WI38 (cell line): ENCODE data around the gene DGKQ.
"Not testable (repeated sequence)": the region's sequence is repeated elsewhere in the genome, so short reads cannot be mapped to it uniquely, and the experiment has no call there.

ENCODE experiments used
- H3K4me3 ChIP-seq: 2 replicates; pipeline ENCODE4 v1.5.1; 2011; ENCODE audit warnings: low read depth, mild to moderate bottlenecking, control low read depth, low read length
- TF ChIP-seq, protein P1 (sequence below): IDR thresholded peaks from 2 replicates; pipeline ENCODE4 v1.5.1; 2012; ENCODE audit warnings: low read depth, mild to moderate bottlenecking, control low read depth, low read length

Gene DGKQ

DNA sequence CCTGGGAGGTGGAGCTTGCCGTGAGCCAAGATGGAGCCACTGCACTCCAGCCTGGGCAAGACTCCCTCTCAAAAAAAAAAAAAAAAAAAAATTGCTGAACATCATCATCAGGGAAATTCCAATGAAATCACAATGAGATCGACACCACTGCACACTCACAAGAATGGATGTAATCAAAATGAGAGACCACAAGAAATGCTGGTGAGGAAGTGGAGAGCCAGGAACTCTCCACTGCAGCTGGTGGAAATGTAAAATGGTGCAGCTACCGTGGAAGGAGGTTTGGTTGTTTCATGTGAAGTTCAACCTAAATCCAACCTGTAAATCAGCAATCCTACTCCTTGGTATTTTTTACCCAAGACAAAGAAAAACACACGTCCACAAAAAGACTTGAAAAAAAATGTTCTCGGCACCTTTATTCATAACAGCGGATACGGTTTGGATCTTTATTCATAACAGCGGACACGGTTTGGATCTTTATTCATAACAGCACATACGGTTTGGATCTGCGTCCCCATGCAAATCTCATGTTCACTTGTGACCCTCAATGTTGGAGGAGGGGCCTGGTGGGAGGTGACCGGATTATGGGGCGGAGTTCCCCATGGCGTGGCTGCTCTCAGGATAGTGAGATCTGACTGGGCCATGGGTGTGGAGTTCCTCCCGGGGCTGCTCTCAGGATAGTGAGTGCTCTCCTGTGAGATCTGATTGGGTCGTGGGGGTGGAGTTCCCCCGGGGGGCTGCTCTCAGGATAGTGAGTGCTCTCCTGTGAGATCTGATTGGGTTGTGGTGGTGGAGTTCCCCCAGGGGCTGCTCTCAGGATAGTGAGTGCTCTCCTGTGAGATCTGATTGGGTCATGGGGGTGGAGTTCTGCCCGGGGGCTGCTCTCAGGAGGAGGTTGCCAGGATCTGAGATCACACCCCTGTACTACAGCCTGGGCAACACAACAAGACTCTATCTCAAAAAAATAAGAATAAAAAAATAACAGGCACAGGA is 49.0 kb downstream of the DGKQ start:
- TF ChIP-seq, protein P1, sequence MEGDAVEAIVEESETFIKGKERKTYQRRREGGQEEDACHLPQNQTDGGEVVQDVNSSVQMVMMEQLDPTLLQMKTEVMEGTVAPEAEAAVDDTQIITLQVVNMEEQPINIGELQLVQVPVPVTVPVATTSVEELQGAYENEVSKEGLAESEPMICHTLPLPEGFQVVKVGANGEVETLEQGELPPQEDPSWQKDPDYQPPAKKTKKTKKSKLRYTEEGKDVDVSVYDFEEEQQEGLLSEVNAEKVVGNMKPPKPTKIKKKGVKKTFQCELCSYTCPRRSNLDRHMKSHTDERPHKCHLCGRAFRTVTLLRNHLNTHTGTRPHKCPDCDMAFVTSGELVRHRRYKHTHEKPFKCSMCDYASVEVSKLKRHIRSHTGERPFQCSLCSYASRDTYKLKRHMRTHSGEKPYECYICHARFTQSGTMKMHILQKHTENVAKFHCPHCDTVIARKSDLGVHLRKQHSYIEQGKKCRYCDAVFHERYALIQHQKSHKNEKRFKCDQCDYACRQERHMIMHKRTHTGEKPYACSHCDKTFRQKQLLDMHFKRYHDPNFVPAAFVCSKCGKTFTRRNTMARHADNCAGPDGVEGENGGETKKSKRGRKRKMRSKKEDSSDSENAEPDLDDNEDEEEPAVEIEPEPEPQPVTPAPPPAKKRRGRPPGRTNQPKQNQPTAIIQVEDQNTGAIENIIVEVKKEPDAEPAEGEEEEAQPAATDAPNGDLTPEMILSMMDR, result no peak
- no peak overlapping the region for H3K4me3 ChIP-seq

DNA sequence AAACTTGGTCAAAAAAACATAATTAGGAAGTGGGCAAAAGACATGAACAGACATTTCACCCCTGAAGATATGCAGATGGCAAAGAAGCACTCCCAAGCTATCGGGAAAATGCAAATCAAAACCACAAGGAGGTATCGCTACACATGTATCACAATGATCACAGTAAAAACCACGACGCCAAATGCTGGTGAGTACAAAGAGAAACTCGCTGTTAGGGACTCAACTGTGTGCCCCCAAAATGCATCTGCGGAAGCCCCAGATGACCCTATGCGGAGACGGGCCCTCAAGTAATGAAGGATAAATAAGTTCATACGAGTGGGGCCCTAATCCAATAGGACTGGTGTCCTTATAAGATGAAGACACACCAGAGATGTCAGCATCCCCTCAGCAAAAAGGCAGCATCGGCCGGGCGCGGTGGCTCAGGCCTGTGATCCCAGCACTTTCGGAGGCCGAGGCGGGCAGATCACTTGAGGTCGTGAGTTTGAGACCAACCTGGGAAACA is 51.5 kb downstream of the DGKQ start:
- TF ChIP-seq, protein P1, result no peak
- H3K4me3 ChIP-seq, result no peak overlapping the region

GRCh38 chr4:919004-919680 is 54.2 kb downstream of the DGKQ start:
- not testable (repeated sequence) for H3K4me3 ChIP-seq

DNA sequence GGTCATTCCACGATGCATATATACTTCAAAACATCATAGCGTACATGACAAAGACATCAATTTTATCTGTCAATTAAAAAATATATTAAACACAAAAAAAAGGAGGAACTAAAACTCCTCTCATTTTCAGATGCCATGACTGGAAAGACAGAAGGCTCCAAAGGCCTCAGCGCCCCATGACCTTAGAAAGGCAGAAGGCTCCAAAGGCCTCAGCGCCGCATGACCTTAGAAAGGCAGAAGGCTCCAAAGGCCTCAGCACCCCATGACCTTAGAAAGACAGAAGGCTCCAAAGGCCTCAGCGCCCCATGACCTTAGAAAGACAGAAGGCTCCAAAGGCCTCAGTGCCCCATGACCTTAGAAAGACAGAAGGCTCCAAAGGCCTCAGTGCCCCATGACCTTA is 54.8 kb downstream of the DGKQ start:
- H3K4me3 ChIP-seq, result not testable (repeated sequence)

DNA sequence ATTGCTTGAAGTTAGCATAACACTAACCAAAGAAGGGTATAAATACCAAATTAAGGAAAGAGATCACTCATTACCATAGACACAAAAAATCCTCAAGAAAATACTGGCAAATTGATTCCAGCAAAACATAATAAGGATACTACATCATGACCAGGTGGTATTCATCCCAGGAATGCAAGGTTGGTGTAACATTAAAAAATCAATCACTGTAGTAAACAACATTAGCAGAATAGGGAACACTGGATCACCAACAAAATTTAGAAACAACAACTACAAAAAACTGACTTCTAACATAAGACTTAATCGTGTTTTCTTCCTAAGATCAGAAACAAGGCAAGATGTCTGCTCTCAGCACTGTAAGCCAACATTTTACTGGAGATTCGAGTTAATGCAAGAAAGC is 55.4 kb downstream of the DGKQ start:
- no peak overlapping the region for H3K4me3 ChIP-seq

GRCh38 chr4:917466-917865 is 55.9 kb downstream of the DGKQ start:
- no peak overlapping the region for H3K4me3 ChIP-seq
- TF ChIP-seq, protein P1, result no peak

More for the DNA sequence above, 55.4 kb downstream of the DGKQ start:
- TF ChIP-seq, protein P1, result no peak

DNA sequence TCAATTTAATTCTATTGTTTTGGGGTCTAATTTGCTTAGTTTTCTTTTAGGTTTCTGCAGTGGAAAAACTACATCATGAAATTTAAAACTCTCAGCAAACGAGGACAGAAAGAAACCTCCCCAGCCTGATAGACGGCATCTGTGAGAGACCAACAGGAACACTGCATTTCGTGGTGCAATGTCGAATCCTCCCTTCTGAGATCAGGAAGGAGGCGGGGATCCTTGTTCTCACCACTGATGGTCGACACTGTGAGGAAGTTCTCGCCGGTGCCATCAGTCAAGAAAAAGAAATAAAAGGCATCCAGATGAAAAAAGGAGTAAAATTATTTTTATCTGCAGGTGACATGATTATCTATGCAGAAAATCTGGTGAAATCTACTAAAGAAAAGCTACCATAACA is 57.8 kb downstream of the DGKQ start:
- TF ChIP-seq, protein P1, result no peak

GRCh38 chr4:915041-915474 is 58.3 kb downstream of the DGKQ start:
- TF ChIP-seq, protein P1, result no peak
- no peak overlapping the region for H3K4me3 ChIP-seq

More for the DNA sequence above, 57.8 kb downstream of the DGKQ start:
- no peak overlapping the region for H3K4me3 ChIP-seq
